GM21526 (cell line): ENCODE measurements around the gene GAS2L1.
"Not testable (repeated sequence)": the region's sequence is repeated elsewhere in the genome, so short reads cannot be mapped to it uniquely, and the experiment has no call there.

Experiments used
- ATAC-seq: cut with Tn5 transposase; IDR thresholded peaks from one replicate; pipeline ENCODE4 v1.9.1; 2021; ENCODE audit warnings: moderate library complexity; ENCODE audit not compliant: unreplicated experiment, low FRiP score

The GAS2L1 gene

DNA sequence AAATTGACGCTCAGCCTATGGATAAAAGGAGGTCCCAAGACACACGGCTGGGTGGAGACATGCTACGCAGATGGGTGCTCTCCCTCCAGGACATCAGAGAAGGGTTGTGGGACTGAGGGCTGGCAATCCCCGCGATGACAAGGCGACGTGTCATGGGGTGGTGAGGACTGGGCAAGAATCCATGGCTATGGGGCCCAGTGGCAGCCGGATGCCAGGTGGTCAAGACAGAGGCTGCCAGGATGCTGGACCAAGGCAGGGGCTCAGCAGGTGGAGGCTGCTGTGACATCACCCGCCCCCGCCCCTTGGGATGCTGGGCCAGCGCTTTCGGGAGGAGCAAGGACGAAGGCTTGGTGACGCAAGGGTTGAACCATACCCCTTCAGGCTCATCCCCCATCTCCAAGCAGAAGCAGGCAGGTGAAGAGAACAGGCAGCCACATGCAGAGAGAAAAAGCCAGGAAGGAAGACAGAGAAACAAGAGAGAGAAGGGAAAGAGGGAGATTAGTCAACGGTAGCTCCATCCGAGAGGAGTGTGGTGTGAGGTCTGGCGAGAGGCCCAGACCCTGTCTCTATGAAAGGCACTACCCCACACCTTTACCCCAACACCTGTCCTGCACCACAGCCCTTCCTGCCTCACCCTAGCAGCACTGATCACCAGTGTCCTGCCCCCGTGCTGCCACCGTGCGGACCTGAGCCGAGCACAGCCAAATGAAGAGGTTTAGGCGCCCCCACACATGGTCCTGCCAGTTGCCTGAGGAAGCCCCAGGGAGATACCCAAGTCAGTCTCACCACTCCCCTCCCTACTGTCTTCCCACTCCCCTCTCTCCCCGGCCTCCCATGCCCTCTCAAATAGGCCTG lies 33.2 kb downstream of the GAS2L1 start:
- no peak for ATAC-seq

DNA sequence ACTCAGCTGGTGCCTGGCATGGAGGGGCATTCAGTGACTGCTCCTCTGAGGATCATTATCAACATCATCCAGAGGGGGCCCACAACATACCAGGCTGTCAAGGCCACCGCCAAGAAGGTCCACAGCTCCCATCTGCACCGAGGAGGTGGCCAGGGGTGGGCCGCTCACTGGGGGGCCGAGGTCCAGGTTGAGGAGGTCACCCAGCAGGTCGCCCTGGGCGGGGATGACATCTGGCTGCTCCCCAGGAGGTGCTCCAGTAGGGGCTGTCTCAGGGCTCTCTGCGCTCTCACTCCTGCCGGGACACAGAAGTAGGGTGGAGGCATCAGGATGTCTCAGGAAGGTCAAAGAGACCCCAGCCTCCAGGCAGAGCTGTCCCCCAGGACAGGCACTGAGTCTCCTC lies 34.1 kb downstream of the GAS2L1 start:
- no peak for ATAC-seq

DNA sequence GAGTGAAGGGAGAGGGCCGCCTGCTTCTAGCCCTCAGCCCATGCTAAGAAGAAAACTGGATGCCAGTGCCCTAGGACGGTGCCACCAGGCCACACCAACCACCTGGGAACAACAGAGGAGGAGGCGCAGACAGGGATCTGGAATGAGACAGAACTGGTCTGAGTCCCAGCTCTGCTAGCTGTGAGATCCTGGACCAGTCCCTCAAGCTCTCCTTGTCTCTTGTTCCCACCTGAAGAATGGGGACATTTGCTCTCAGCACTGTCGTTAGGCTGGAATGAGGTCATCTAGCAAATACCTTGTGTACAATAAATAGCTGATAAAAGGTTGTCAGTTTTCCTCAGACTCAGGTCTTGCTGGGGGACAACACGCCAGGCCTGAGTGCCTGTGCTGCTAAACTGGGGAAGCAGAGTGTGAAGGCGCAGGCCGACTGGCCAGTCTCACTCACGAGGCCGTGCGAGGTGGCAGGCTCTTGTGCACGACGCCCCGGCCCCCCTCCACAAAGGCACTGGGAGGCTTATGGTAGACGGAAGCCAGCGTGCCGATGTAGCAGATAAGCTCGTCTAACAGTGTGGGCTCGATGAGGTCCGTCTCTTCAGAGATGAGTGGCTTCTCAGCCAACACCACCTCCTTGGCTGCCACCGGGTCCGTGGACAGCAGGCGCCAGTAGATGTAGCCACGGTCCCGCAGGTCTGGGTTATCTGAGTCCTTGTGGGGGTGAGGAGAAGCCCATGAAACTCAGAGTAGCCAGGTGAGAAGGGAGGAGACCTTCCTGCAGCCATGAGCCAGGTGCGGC lies 34.8 kb downstream of the GAS2L1 start:
- ATAC-seq = no peak

DNA sequence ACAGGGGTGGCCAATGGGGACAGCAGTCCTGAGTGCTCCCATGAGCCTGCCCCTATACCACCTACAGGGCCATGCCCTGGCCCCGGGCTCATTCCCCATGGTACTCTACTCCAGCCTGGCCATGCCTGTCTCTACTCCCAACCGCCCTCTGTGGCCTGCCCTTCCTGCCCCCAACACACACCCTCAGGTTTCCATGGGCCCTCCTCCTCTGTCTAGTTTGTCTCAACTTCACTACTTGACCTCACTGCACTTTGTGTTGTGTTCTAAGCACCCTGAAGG lies 35.3 kb downstream of the GAS2L1 start:
- ATAC-seq = no peak

DNA sequence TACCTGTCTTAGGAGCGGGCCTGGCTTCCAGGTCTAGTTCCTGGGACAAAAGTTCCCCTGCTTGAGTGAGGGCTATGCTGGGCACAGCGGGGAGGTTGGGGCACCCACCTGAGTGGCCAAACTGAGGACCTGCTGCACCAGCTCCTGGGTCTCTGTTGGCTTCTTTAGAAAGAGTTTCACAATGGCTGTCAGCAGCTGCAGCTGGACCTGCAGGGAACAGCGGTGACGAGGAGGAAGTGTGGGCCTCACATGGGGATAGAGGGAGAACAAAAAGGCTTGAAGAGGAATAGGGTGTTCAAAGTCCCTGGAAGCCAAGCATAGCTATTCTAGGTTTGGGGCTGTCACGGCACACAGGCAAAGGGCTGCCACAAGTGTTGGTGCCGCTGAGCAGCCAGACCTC lies 35.7 kb downstream of the GAS2L1 start:
- no peak for ATAC-seq

DNA sequence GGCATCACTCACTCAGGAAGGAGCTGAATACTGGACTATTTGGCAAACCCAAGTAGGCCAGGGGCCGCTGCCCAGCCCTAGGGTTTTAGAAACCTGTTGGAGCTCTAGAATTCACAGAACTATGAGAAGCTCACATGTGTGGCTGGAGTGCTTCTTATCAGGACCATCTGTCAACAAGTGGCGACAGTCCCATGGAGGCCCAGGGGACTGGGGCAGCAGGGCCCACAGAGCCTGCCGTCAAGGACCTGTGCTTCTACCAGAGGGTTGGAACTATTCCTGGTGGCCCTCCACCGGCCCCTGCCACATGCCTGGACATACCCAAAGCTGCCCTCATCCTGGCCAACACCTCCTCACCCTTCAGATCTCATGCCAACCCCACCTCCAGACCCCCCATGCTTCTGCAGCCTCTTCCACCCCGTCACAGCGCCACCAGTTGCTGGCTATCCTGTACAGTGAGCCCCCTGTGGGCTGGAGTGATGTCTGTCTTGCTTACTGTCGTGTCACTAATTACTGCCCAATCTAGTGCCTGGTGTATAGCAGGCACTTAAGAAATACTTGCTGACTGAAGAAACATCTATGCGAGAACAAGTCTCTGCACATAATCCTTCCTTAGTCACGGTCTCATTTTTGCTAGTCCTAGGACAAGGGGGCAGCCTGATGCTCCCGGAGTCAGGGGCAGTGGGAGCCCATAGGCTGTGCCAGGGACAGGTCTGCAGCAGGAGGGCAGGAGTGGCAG lies 36.3 kb downstream of the GAS2L1 start:
- no peak for ATAC-seq

DNA sequence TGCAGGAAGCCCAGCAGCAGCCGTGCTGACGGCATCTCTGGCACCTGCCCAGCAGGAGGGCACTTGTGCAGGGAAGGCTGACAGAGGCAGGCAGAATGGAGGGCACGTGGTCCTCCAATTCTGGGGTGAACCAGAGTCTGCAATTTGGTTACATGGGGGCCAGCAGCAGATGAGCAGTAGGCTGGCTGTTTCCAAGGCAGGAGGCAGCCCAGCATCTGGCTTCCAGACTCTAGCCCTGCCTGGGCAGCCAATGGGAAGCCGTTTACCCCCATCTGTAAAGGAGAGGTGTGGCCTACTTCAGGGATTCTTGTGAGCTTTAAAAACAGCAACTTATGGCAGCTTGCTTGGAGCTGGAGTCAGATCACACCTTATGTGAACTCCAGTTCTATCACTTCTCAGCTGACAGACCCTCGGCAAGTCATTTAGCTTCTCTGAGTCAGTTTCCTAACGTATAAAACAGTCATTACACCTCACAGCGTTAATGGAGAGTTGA lies 36.9 kb downstream of the GAS2L1 start:
- no peak for ATAC-seq

DNA sequence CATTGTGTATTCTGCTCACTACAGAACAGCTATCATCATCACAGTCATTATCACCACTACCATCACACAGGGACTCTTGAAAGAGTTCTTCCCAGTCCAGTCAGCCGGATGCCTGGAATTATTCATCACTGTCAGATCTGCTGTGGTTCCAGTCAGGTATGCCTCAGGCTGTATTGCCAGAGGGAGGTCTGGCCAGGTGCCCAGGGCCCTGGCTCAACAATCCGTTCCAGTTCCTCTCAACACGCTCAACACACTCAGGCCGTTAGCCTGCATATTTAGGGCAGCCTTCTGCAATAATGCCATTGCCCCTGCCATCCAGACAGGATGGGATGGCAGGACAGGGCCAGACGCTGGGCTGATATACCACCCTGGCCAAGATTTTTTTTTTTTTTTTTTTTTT lies 37.7 kb downstream of the GAS2L1 start:
- ATAC-seq = no peak

DNA sequence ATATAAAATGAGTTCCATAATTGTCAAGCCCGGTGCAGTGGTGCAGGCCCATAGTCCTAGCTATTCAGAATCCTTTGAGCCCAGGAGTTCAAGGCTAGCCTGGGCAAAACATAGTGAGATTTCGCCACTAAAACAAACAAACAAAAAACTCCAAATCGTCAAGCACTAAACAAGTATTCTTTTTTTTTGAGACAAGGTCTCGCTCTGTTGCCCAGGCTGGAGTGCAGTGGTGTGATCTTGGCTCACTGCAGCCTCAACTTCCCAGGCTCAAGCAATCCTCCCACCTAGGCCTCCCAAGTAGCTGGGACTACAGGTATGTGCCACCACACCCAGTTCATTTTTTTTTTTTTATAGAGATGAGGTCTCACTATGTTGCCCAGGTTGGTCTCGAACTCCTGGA lies 38.4 kb downstream of the GAS2L1 start:
- ATAC-seq = not testable (repeated sequence)

DNA sequence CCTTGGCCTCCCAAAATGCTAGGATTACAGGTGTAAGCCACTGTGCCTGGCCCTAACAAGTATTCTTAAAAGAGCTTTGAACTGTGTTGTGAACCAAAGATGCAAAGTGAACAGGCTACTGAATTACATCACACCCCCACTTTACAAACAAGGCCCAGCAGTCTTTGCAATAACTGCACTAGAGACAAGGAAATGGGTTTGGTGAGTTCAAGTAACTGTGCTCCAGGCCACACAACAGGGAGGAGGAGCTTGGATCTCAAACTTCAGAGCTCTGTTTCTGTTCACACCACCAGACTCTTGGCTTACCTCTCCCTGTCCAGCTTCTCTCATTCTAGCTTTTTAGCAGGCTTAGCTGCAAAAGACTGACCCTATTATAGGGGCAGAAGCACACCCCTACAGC lies 39.5 kb downstream of the GAS2L1 start:
- ATAC-seq = no peak

DNA sequence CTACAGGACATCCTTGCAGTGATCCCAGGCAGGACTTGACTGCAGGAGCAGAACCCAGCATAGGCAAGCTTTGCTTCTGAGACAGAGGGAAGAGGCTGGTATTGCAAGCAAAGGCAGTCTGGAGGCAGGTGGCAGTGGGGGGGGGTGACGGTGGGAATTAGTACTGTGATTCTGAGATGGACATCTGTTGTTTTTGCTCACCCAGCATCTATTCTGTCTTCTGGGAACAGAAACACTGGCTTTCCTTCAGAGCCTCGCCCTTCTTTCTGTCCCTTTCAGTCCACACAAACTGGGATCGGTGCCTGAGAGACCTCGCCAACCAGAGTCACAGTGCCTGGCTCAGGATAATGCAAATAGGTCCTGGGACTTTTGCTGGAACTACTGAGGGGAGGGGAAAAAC lies 40.2 kb downstream of the GAS2L1 start:
- ATAC-seq = no peak

DNA sequence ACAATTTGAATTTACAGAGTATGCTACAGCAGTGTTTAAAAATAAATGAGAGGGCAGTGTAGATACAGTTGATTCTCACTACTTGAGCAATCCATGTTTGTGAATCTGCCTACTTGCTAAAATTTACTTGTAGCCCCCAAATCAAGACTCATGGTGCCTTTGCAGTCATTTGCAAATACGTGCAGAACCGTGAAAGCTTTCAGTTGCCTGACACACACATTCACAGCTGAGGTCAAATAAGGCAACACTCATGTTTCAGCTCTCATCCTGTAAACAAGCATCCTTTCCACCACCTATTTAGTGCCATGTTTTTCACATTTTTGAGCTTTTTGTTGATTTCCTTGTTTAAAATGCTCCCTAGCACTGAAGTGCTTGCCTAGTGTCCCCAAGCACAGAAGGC lies 41.6 kb downstream of the GAS2L1 start:
- ATAC-seq = no peak

DNA sequence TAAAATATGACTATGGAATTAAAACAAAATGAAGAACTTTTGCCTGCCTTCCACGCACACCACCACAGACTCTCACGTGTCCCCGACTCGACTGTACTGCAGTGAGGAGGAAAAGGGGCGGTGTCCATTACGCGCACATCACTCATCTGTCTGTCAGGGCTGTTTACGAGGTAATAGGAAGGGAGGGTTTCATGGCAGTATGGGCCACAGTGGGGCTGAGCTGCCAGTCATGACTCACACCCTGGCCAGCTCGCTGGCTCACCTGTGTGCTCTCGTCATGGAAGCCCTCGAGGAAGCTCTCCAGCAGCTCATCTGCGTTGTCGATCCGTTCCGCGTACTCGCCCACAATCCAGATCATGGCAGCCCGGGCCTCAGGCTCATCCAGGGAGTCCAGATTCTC lies 42.5 kb downstream of the GAS2L1 start:
- no peak for ATAC-seq

DNA sequence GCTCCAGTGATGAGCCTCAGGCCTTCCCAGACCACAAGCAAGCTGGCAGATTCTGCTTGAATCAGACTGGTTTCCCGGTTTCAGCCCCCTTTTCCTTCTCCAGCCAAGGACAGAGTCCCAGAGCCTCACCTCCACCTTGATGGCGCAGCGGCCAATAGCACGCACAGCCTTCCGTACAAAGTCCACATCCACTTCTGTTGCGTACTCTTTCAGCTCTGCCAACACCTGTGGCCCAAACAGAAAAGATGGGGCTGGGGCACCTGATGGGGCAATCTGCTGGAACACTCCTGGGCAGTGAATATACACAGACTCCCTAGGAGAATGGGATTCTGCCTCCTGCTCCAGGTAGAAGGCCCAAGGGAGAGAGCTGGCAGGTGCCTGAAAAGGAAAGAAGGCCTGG lies 44.6 kb downstream of the GAS2L1 start:
- ATAC-seq = no peak

DNA sequence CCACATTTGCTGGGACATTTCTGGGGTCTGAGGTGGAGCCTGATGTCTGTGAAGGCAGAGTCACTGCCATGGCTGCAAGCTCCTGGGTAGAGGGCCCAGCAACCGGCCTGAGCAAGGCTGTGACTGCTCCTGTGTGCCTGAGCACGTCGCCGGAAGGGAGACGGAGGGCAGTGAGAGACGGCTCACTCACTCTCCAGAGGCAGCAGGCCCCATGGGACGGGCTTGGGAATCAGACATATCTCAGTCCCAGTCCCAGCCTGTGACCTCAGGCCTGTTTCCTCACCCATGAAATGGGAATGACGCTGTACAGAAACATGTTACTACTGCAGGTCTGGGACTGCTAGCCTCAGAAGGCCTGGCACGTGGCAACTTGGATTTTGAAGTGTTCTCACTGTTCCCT lies 45.4 kb downstream of the GAS2L1 start:
- ATAC-seq = no peak

DNA sequence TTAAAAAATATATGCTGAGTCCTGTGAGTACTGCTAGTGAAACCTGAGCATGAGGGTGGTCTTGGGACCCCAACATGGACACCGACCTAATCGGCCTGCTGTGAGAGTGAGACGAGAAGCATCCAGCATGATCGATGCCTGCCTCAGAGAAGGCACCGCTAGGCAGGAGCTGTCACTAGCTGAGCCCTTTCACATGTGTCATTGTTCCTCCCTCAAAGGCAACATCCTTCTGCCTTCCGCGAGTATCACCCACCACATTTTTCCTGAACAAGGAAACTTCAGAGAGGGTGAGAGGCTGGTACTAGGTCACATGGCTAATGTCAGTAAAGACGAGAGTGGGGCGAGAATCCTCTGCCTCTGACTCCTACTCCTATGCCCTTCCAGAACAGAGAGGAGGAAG lies 46.3 kb downstream of the GAS2L1 start:
- ATAC-seq = no peak

DNA sequence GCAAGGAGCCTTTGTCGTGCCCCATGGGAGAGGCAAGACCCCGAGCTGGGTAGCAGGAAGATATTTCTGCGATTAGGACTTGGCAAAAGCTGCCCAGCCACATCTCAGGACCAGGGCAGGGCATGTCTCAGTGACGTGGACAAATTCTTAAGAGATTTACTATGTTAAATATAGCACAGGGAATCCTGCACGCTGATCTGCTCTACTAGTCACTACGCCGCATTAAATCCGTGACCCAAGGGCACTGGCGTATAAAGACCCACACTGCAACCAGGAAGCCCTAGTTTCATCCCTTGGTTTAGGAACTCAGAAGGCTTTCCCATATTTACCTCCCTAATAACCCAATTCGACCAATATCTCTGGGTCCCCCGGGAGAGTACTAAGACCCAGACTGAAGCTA lies 46.8 kb downstream of the GAS2L1 start:
- no peak for ATAC-seq

DNA sequence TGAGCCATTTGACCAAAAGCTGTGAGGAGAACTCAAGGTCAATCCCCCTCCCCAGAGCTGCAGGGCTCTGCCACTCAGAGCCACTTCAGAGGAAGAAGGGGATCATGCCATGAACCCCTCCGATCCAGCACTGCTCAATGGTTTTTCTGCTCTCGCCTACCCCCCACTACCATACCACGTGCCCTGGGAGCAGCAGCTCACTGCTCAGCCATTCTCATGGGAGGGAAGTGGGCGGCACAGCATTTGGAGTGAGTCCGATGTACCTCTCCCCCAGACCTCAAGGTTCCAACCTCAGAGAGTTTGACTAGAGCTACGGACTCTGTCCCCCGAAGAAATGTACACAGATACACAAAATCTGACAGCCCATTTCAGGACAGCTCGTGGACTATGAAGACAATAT lies 47.4 kb downstream of the GAS2L1 start:
- no peak for ATAC-seq

DNA sequence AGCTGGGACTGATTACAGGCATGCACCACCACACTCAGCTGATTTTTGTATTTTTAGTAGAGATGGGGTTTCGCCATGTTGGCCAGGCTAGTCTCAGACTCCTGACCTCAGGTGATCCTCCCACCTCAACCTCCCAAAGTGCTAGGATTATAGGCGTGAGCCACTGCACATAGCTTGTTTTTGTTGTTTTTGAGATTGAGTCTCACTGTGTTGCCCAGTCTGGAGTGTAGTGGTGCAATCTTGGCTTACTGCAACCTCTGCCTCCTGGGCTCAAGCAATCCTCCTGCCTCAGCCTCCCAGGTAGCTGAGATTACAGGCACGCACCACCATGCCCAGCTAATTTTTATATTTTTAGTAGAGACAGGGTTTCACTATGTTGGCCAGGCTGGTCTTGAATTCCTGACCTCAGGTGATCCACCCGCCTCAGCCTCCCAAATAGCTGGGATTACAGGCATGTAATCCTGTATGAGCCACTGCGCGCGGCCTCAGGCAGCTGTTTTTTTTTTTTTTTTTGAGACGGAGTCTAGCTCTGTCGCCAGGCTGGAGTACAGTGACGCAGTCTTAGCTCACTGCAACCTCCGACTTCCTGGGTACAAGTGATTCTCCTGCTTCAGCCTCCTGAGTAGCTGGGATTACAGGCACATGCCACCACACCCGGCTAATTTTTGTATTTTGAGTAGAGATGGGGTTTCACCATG lies 50.9 kb downstream of the GAS2L1 start:
- ATAC-seq = not testable (repeated sequence)

DNA sequence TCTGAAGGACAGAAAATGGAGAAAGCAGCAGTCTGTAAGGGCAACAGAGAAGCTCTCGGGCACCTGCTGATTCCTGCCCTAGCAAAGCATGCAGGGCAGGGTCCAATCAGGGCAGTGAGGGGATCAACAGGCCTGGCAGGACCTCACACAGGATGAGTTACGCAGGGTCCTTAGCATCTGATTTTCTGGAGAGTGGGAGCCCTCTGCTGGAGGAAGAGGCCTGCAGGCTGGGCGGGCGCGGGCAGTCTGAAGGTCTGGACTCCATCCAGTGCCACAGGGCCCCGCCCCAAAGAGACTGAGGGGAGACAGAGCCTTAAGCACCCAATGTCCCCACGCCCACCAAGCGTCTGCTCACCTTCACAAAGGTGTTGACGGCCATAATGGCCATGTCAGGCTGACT lies 53.0 kb downstream of the GAS2L1 start:
- ATAC-seq = no peak
